SHP77 (cell line): ENCODE data around the gene ARID1B.

Experiments used
- DNase-seq, 2 experiments: peaks; one replicate each; lab custom pipeline; 2025; lab: John Stamatoyannopoulos, UW

Gene ARID1B

DNA sequence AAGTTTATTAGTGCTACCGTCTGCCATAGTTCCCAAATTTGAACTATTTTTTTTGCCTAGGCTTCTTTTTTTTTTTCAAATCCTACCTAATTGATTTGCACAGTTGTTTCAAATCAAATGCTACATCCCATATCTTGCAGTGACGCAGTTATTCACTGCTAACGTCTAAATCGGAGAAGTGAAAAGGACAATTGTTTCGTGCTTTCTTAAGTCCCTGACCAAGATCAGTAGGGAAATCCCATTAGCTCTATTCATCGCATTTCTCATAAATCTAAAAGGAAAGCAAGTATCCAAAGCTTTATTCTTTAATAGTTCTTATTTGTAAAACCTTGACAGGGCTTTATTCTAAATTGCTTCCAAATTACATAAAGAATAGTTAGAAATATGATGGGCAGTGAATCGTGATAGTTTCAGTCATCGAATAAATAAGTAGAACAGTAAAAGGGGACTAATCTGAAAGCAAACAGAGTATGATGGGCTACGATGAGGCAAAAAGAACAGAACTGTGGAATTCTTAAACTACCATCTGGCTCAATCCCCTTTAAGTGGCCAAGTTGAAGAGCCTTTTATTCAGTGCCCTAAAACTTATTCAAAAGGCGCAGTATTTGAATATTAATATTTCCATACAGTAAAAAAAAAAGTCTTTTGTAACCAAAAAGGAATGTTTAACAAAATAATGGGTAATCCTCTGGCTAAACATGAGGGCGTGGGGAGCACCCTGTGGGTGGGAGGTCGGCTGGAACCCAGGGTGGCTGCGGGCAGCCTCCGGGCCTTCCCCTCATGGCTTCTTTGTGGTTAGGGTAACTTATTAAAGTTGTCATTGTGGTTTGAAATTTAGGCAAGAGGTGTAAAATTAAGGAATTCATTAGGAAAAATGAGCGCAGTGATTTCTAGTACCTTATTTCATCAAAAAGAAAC is 3.0 kb upstream of the ARID1B start:
- no peak for DNase-seq

DNA sequence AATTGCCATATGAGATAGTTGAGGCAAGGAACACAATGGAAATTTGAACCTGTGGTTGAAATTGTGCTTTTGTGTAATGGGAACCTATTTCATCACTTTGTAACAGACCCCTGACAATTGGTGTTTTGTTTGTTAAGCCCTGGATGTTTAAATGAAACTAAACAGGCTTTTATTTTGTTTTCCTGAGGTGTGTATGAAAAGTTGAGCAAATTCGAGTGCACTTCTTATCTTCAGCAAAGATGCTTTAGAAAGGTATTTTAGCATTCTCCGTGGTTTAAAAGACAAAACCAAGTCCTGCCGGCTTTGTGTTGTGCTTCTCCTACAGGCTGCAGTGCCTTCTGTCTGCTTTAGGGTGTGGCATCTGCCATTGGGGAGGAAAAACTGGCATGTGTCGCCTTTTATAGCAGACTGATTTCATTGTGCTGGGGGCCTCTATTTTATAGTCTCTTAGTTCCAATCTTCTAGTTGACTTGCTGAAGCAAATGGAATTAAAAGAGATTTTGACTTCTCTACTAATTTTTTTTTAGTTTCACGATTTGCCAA is 2.2 kb upstream of the ARID1B start:
- DNase-seq: no peak

DNA sequence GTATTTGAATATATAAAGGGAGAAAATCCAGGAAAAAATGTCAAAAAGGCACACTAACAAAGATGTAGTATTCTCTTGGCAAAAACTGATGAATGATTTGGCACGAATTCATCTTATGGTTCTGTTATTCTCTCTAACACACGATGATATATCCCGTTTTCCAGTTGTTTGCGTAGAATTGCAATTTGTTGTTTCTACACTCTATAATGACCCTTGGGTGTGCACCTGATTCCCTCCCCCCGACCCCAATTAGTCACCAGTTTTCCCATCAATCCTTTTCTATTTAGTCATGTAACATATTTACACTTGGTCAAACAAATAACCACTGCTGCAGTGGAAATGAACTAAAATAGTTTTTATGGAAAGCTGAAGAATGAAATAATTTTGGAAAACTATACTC is 1.5 kb upstream of the ARID1B start:
- DNase-seq: no peak

DNA sequence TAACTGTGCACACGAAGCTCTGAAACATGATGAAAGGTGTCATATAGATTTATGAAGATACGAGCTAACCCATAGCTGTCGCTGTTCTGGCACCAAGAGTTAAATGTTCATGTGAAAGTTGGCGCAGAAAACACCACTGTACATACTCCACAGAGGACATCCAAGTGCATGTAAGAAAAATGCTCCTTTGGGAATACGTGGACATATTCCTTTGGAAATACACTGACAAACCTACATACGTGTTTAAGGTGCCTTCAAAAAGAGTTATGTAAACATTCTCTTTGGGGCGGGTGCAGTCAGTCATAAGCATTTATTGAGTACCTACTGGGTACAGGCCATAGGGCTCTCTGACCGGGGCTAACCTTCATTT is 723 bp upstream of the ARID1B start:
- DNase-seq: peak; percentile 15 to 29

DNA sequence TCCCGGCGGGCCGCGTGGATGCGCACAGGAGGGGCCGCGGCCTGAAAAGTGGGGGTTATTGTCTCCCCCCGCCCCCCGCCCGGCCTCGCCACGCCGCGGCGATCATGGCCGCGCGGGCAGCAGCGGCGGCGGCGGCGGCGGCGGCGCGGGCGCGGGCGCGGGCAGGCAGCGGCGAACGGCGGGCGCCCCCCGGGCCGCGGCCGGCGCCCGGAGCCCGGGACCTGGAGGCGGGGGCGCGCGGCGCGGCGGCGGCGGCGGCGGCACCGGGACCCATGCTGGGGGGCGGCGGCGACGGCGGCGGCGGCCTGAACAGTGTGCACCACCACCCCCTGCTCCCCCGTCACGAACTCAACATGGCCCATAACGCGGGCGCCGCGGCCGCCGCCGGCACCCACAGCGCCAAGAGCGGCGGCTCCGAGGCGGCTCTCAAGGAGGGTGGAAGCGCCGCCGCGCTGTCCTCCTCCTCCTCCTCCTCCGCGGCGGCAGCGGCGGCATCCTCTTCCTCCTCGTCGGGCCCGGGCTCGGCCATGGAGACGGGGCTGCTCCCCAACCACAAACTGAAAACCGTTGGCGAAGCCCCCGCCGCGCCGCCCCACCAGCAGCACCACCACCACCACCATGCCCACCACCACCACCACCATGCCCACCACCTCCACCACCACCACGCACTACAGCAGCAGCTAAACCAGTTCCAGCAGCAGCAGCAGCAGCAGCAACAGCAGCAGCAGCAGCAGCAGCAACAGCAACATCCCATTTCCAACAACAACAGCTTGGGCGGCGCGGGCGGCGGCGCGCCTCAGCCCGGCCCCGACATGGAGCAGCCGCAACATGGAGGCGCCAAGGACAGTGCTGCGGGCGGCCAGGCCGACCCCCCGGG is 637 bp downstream of the ARID1B start:
- peak in 1 of 2 experiments; percentile 71 for DNase-seq

DNA sequence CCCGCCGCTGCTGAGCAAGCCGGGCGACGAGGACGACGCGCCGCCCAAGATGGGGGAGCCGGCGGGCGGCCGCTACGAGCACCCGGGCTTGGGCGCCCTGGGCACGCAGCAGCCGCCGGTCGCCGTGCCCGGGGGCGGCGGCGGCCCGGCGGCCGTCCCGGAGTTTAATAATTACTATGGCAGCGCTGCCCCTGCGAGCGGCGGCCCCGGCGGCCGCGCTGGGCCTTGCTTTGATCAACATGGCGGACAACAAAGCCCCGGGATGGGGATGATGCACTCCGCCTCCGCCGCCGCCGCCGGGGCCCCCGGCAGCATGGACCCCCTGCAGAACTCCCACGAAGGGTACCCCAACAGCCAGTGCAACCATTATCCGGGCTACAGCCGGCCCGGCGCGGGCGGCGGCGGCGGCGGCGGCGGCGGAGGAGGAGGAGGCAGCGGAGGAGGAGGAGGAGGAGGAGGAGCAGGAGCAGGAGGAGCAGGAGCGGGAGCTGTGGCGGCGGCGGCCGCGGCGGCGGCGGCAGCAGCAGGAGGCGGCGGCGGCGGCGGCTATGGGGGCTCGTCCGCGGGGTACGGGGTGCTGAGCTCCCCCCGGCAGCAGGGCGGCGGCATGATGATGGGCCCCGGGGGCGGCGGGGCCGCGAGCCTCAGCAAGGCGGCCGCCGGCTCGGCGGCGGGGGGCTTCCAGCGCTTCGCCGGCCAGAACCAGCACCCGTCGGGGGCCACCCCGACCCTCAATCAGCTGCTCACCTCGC is 1.5 kb downstream of the ARID1B start:
- DNase-seq: no peak

DNA sequence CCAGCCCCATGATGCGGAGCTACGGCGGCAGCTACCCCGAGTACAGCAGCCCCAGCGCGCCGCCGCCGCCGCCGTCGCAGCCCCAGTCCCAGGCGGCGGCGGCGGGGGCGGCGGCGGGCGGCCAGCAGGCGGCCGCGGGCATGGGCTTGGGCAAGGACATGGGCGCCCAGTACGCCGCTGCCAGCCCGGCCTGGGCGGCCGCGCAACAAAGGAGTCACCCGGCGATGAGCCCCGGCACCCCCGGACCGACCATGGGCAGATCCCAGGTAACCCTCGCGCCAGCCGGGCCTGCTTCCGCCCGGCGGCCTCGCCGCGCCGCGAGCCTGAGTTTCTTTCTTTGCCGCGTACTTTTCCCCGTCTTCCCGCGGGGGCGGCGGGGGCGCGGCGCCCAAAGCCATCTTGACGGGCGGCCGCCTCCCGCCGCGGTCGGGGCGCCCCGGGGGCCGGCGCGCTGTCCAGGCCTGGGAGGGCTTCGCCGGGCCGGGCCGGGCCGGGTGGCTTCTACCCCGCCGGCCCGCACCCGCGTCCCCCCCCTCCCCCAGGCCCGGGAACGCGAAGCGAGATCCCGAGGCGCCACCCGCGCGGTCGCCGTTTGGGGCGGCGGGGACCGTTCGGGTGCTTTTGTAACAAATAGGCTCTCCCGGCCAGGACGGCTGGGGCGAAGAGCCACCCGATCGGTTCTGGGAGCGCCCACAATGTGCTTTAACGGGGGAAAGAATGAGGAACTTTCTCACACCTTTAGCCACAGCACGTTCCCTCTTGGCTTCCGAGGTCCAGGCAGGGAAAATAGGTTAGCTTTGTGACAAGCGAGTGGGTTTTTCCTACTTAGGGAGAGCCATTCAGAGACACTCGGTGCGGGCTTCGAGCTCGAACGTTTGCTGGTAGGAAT is 2.3 kb downstream of the ARID1B start:
- DNase-seq: peak; percentile 21 to 29

DNA sequence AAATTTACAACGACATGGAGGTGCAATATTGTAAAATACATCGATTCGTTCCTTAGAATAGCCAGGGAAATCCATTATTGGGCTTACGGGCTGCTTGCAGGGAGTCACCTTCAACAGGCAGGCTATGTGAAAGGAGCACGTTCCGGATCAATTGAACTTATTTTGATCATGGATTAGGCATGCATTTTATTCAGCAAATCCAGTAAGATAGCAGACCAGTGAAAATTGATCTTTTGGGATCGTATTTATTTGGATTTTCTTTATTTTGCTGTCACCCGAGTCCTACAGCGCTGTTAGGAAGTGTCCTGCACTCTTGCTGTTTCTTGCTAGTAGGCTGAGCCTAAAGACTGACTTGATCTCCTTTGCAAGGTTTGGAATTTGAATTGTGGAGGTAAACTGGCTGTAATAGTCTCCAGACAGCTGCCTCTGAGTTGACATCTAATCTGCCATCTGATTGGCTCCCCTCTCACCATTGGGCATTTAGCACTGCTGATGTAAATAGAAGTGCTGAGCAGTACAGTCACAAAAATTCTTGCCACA is 3.0 kb downstream of the ARID1B start:
- peak; percentile 53 to 87 for DNase-seq

DNA sequence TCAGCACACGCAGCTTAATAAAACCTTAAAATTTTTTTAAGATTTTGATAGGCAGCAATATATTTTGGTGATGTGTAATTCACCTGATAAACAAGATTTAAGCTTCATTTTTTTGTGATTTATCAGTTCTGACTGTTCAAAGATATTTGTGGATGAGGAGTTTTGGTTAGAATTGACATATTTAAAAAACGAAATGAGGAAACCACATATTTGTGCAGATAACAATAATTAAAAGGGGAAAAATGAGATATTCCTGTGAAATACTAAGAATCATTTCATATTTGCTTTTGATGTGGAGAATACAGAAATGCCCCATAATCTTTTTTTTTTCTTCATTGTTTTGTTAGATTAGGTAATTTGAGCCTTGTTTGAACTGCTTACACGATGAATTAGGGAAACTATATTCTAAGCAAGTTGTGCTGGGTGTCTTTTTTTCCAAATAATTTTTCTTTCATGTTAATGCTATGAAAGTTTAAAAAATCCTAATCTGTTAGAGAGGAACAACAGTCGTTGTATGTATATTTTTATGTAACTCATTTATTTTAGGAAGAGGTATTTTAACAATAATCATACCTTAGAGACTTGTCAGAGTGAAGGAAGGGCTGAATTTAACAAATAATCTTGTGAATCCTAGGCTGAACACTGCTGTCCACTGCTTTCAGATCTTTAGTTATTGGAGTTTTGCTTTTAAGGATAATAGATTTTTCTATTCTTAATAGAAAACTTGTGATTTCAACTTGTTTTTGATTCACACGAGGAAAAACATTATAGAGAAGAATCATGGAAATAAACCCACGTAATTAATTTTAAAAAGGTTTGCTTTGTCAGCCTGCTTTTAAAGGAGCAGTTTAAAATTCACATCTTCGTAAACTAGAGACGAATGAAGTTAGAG is 4.0 kb downstream of the ARID1B start:
- no peak for DNase-seq

DNA sequence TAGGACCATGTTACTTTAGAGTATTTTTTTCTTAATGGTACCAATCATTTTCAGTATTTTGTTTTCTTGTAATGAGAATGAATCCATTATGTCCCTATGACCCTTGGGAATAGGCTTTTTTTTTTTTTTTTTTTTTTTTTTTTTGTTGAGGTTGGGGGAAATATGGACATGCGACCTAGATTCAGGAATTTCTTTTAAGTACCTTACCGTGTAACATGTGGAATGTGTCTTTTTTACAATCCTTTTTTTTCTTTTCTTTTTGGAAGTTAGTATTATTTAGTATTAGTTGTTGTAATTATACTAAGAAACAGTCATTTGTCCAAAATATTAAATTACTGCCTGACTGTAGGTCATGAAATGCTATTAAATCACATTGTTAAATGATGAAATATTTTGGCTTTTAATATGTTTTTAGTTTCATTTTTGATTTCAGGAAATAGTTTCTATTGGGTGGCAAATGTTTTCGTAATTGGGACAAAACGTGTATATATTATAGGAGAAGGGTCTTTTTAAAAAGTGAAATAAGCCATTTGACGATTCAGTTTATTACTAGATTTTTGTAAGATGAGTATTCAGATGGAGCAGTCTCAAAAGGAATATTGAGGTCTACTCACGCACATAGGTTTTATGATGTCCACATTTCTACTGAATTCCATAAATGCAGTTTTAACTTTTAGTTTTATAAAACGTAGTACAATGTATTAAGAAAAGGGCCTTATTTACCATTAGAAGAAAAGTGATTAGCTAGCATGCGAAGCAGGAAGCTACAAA is 4.9 kb downstream of the ARID1B start:
- DNase-seq: no peak

DNA sequence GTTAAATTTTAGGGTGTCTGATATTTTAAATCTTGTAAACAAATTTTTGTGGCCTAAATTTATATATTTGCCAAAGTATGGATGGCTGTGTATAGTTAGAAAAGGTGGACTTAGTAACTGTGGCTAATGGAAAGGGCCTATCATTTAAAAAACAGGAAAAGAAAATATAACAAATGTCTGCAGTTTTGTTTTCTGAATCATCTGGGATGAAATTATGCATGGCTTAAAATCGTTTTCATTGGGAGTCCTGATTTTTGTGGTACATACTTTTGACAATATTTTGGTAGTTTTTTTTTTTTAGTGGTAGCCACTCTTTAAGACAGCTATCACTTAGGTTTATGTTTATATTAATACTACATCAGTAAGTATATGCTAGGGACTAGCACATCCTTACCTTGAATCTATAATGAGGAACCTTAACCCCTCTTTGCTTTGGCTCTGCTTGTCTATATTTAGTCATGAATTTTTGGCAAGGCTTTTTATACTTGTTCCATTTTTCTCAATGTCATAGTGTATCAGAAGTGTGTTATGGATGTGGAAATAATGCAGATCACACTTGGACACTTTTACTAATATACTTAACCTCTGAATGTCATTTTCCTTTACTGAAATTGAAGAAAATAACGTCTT is 5.6 kb downstream of the ARID1B start:
- DNase-seq: no peak

DNA sequence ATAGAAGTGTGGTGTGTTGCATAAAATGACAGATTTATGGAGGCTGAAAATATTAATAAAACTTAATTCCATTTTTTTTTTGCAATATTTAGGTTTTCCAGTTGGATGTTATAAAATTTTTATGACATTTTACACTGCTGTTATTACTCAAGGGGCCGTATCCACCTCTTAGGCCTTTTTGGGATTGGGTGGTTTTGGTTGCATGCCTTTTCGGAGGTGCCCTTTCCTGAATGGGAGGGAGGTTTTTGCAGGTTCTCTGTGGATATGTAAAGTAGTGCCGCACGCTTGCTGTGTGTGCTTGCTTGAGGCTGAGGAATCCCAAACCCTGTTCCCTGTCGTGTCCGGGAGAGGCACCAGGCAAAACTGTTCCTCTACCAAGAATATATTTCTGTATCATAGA is 6.8 kb downstream of the ARID1B start:
- DNase-seq: no peak

DNA sequence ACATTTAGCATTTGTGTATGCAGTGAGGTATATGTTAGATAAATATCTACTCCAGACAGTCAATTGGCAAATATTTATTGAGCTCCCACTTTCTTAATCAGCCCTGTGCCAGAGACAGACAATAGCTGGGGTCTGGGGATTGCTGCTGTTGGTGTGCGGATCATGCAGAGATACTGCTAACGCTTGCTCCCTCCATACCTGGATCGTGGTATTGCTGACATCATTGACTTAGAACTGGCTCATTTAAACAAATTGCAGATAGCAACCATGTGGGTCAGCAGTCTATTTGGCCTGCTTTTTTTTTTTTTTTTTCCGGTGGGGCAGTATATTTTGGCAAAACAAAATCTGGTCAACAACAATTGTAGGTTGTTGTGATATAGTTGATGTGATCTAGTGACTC is 9.5 kb downstream of the ARID1B start:
- DNase-seq: no peak

DNA sequence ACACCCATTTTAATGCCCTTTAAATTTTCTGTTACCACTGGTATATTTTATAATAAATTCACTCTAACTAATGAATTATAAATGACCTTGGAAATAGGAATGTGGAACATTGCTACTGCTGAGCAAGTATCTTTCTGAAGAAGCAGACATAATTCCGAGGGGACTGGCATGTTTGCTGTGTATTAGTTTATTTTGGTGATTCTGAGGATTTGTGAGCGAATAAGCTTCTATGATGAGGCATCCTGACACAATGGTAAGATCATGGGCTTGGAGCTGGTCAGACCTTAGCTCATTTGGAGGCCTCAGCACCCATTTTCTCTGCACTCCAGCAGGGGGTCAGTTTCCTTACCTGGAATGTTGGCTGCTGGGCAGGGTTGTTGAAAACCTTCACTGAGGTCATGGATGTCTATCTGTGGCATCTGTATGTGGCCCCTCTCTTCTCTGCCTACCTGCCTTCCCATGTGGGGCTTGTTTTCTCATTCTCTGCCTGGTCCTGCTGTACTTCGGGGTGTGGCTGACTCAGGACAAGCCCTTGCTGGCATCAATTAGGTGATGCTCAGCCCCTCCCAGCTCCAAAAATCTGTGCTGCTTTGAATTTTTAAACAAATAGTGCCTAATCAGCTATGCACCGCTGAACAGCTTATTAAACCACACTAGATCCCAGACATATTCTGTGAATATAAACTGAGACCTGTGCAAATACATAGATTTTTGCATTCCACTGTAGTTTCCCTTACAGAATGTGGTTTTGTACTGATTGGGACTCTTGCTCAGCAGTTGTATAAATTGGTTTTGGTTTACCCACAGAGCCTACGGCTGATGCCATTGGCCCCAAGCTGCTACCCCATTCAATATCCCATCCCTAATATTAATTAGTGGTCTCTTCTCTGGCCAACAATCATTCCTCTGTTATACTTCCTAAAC is 10.7 kb downstream of the ARID1B start:
- DNase-seq: no peak

DNA sequence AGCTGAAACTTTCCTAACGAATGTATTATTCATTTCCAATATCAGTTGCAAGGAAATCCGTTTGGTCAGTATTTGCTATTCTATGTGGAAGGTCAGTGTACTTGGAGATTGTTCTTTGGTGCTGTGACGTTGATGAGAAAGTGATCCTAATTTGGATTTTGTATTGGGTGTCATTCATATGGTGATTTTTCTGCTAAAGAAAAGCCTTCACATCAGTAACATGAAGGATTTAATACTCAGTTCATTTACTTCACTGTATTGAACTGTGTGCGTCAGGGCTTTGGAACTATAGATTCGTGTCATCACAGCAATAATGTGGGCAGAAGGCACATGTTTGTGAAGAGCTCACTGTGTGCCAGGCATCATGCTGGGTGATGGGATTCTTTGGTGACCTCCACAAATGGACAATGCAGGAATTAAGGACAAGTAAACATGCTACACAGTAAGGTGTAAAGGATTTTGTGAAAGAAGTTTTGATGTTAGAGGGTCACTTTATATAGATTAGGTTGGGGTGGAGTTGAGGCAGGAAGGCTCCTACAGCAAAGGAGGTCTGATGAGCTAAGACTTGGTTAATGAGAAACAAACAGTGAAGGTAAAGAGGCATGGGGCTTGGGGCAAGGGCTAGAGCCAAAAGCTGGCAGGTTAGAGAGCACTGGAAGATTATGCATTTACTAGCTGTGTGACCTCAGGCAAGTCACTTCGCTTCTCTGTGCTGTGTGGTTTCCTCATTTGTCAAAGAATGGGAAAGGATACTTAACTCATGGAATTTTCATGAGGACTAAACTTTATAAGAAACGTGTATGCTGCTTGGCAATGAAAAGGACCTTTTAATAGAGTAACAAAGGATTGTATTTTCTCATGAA is 12.1 kb downstream of the ARID1B start:
- no peak for DNase-seq

DNA sequence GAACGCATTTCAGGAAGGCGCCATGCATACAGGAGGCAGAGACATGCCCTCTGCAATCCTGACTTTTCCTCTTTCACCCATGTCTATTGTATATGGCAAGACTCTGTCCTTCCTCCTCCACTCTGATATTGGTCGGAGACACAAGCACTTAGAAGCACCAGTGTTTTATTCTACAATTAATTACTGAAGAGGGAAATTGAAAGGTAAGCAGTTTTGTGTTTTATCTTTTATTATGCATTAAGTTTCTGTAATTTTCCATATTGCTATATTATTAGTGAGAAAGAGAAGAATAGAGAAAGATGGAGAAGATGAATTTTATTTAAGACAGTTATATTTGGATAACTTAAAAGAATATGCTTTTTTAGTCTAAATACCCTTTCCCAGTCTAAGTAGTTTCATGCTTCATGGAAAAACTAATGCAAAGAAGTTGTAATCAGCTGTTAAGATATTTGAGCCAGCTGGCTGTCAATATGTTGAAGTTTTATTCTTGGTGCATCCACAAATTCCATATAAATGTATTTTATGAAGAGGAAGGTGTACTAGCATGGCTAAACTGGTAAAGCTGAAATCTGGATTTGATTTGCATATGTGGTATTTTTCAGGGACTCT is 13.6 kb downstream of the ARID1B start:
- no peak for DNase-seq
